ENCODE measurements around the gene BMPR1A. TPM values are rescaled to one million over a fixed set of nuclear protein-coding genes. Genes with fewer than 3 reads are reported as not detected.

BMPR1A gene
- total and polyA plus RNA-seq, 4 donors, result 2.2 to 16.0 (median 8.9) TPM

- Histone ChIP-seq H3K9ac (ENCODE audit: low read depth in 1 of 2, low read length in 2 of 2) (no peak overlapping the region), H3K27me3 (ENCODE audit: control insufficient read depth in 4 of 4, insufficient read depth in 4 of 4, low read length in 3 of 4) (no peaks in the 10 kb centered on the region), H3K36me3 (ENCODE audit: control insufficient read depth in 4 of 4, insufficient read depth in 3 of 4, low read depth in 1 of 4, low read length in 3 of 4) (peaks cover 0 to 3% (median 1%) of the 10 kb centered on the region in 4 donors), H3K27ac (ENCODE audit: low read depth in 1 of 2, low read length in 2 of 2) (no peak overlapping the region), H3K9me3 (ENCODE audit: control insufficient read depth in 4 of 4, low read length in 3 of 4) (no peaks in the 10 kb centered on the region), H3K4me3 (ENCODE audit: low read depth in 1 of 3, low read length in 3 of 3) (no peak overlapping the region), H3K4me1 (ENCODE audit: control insufficient read depth in 4 of 4, insufficient read depth in 4 of 4, low read length in 3 of 4) (no peaks in the 10 kb centered on the region)
- no peak for DNase-seq (ENCODE audit: low spot score)
- no peak for TF ChIP-seq CTCF (IDR thresholded peaks at IDR 0.05; ENCODE audit: low read depth, low read length, missing input control)
- no peak for TF ChIP-seq MAX (IDR thresholded peaks at IDR 0.05)
- no peak for TF ChIP-seq FOXA1 (IDR thresholded peaks at IDR 0.05)
- TF ChIP-seq GABPA (IDR thresholded peaks at IDR 0.05 in 1 of 2, conservative IDR thresholded peaks at IDR 0.05 in 1 of 2), result no peak
- no peak for TF ChIP-seq HNF4A (conservative IDR thresholded peaks at IDR 0.05)
- no peak for TF ChIP-seq YY1 (IDR thresholded peaks at IDR 0.05)
Measured at GRCh38 chr10:86848747-86849146, 92.3 kb downstream of the BMPR1A start.

- Histone ChIP-seq H3K9me3 (ENCODE audit: control insufficient read depth in 4 of 4, low read length in 3 of 4) (no peaks in the 10 kb centered on the region), H3K27ac (ENCODE audit: low read depth in 1 of 2, low read length in 2 of 2) (no peak overlapping the region), H3K9ac (ENCODE audit: low read depth in 1 of 2, low read length in 2 of 2) (no peak overlapping the region), H3K4me1 (ENCODE audit: control insufficient read depth in 4 of 4, insufficient read depth in 4 of 4, low read length in 3 of 4) (no peaks in the 10 kb centered on the region), H3K4me3 (ENCODE audit: low read depth in 1 of 3, low read length in 3 of 3) (no peak overlapping the region), H3K36me3 (ENCODE audit: control insufficient read depth in 4 of 4, insufficient read depth in 3 of 4, low read depth in 1 of 4, low read length in 3 of 4) (peaks cover 0 to 3% (median 1%) of the 10 kb centered on the region in 4 donors), H3K27me3 (ENCODE audit: control insufficient read depth in 4 of 4, insufficient read depth in 4 of 4, low read length in 3 of 4) (no peaks in the 10 kb centered on the region)
- TF ChIP-seq MAX (IDR thresholded peaks at IDR 0.05) (no peak), RXRA (IDR thresholded peaks at IDR 0.05) (no peak)
- WGBS, result 92% methylated on average over 4 of the region's 4 CpGs
- no peak for DNase-seq (ENCODE audit: low spot score)
Measured at GRCh38 chr10:86849181-86849894, 92.9 kb downstream of the BMPR1A start.

GRCh38 chr10:86850481-86850880, 94.1 kb downstream of the BMPR1A start:
- WGBS, result 96% methylated on average over 1 of the region's 1 CpG
- Histone ChIP-seq H3K9ac (ENCODE audit: low read depth in 1 of 2, low read length in 2 of 2) (no peak overlapping the region), H3K27me3 (ENCODE audit: control insufficient read depth in 4 of 4, insufficient read depth in 4 of 4, low read length in 3 of 4) (no peaks in the 10 kb centered on the region), H3K27ac (ENCODE audit: low read depth in 1 of 2, low read length in 2 of 2) (no peak overlapping the region), H3K4me3 (ENCODE audit: low read depth in 1 of 3, low read length in 3 of 3) (no peak overlapping the region), H3K9me3 (ENCODE audit: control insufficient read depth in 4 of 4, low read length in 3 of 4) (no peaks in the 10 kb centered on the region), H3K4me1 (ENCODE audit: control insufficient read depth in 4 of 4, insufficient read depth in 4 of 4, low read length in 3 of 4) (no peaks in the 10 kb centered on the region), H3K36me3 (ENCODE audit: control insufficient read depth in 4 of 4, insufficient read depth in 3 of 4, low read depth in 1 of 4, low read length in 3 of 4) (peaks cover 0 to under 1% (median 0%) of the 10 kb centered on the region in 4 donors)
- no peak for DNase-seq (ENCODE audit: low spot score)
- TF ChIP-seq FOXA1 (IDR thresholded peaks at IDR 0.05) (no peak), REST (IDR thresholded peaks at IDR 0.05) (no peak), HNF4A (conservative IDR thresholded peaks at IDR 0.05) (no peak), SP1 (IDR thresholded peaks at IDR 0.05) (no peak), FOXA2 (IDR thresholded peaks at IDR 0.05) (no peak), RXRA (IDR thresholded peaks at IDR 0.05) (no peak), RAD21 (IDR thresholded peaks at IDR 0.05) (no peak), TAF1 (conservative IDR thresholded peaks at IDR 0.05) (no peak), ATF3 (IDR thresholded peaks at IDR 0.05) (no peak), CTCF (IDR thresholded peaks at IDR 0.05; ENCODE audit: low read depth, low read length, missing input control) (no peak), GABPA (IDR thresholded peaks at IDR 0.05 in 1 of 2, conservative IDR thresholded peaks at IDR 0.05 in 1 of 2) (no peak), YY1 (IDR thresholded peaks at IDR 0.05) (no peak), ZBTB33 (IDR thresholded peaks at IDR 0.05) (no peak), NR2F2 (IDR thresholded peaks at IDR 0.05) (no peak), HNF4G (IDR thresholded peaks at IDR 0.05) (no peak)
